ENCODE results near the gene PPP1CB.

The PPP1CB gene

DNA sequence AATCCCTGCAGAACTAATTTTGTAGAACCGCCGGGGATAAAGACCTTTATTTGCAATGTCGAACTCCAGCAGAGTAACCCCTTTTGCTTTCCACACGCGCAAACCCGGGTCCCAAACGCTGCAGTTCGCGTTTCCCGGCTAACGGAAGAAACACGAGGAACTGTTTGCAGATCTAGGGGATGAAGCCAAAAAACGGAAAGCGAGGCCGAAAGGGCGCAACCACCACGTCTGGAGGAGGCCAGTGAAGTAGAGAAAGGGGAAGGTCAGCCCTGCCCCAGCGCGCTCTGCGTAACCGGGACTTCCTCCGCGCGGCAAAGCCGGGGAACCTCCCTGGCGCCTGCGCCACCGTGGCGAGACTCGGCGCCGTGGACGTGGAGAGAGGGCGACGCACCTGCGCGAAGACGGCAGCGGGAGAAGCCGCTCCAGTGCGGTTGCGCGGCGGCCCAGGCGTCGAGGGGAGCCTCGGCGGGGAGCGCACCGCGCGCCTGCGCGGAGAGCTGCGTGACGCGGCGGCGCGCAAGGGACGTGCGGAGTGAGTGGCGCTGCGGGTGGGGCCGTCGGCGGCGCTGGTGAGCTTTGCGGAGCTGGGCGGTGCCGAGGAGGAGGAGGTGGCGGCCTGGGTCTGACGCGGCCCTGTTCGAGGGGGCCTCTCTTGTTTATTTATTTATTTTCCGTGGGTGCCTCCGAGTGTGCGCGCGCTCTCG lies at the start of gene PPP1CB:
PPP1CB (plus strand) TSS at position 579 of the 704 bp plus-strand sequence. CDS start 295 bp downstream, outside the sequence.
- peak within 1 kb of the TSS; percentile 92 for H3K4me3 ChIP-seq (ENCODE audit: low read depth, low read length)
- peak; percentile 58 for TF ChIP-seq CTCF (IDR thresholded peaks at IDR 0.05; ENCODE audit: borderline replicate concordance, insufficient read depth, low read depth, low read length)

DNA sequence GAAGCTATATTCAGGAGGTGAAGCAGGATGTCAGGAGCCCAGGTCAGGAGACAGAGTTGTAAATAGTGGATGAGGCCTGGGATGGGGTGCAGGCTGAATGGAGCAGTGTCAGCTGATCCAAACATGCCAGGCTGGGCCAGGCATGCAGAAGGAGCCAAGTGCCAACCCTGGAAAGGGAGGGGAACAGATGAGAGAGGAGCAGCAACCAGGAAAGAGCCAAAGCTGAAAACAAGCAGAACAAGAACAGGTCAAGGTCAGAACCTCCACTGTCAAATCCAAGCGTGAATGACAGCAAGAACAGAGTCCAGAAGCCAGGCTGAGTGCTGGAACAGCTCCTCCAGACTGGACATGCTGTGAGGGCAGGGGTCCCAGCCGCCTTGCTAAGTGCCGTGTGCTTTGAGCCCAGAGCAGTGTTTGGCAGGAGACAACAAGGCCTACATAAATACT lies 49.2 kb upstream of the PPP1CB start:
- TF ChIP-seq CTCF (IDR thresholded peaks at IDR 0.05; ENCODE audit: borderline replicate concordance, insufficient read depth, low read depth, low read length): no peak

DNA sequence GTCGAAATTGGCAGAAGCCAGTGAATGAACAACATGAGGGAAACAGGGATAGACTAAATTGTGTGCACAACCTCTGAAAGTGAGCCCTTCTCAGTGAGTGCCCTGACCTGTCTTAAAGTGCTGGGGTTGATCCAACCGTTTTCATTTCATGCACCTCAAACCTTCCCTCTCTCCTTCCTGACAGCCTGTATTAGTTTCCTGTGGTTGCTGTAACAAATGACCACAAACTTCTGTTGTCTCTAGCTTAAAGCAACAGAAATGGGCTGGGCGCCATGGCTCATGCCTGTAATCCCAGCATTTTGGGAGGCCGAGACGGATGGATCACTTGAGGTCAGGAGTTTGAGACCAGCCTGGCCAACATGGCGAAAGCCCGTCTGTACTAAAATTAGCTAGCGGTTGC lies 48.8 kb upstream of the PPP1CB start:
- H3K4me3 ChIP-seq (ENCODE audit: low read depth, low read length): no peak overlapping the region
- no peak for TF ChIP-seq CTCF (IDR thresholded peaks at IDR 0.05; ENCODE audit: borderline replicate concordance, insufficient read depth, low read depth, low read length)

More for the DNA sequence above, 49.2 kb upstream of the PPP1CB start:
- no peak overlapping the region for H3K4me3 ChIP-seq (ENCODE audit: low read depth, low read length)

DNA sequence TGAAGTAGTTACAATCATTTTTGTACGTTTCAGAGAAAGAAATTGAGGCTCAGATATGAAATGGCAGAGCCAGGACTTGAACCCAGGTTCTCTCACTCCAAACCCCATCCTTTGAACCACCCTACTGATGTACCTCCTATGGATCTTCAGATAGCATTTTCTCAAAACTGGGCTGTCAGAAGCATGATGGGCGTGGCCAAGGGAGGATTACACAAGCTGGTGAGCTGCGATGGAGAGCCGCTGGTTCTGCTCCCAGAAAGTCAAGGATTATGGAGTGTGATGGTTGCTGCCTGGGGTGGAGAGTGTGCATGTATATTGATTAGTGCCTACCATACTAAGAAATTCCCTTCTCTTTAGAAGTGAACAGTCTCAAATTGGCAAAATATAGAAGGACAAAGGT lies 47.0 kb upstream of the PPP1CB start:
- H3K4me3 ChIP-seq (ENCODE audit: low read depth, low read length): no peak overlapping the region
- no peak for TF ChIP-seq CTCF (IDR thresholded peaks at IDR 0.05; ENCODE audit: borderline replicate concordance, insufficient read depth, low read depth, low read length)

DNA sequence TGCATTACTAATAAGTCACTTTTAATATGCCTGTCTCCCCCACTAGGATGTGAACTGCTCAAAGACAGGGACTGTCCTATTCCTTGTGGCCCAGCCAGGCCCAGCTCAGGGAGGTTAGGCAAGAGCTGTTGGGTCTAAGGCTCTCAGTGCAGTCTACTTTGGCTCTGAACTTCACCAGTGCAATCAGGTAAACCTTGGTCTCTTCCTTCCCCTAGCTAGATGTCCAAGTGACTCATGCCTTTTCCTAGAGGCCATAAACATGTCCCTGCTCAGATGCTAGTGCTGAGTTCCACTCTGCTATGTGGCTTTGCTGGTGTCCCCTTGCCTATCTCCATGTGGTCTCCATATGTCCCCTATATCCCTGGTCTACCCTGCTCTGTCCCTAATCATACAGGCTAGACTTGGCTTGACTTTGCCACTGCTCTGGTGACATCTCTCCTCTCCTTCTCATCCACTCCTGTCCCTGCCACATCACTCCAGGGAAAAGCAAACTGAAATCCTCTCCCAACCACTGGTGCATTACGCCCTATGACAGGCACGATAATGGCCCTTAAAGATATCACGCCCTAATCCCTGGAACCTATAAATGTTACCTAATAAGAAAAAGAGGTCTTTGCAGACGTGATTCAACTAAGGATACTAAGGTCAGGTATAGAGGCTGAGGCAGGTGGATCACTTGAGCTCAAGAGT lies 45.7 kb upstream of the PPP1CB start:
- no peak for TF ChIP-seq CTCF (IDR thresholded peaks at IDR 0.05; ENCODE audit: borderline replicate concordance, insufficient read depth, low read depth, low read length)
- H3K4me3 ChIP-seq (ENCODE audit: low read depth, low read length): no peak overlapping the region

- TF ChIP-seq CTCF (IDR thresholded peaks at IDR 0.05; ENCODE audit: borderline replicate concordance, insufficient read depth, low read depth, low read length): no peak
- no peak overlapping the region for H3K4me3 ChIP-seq (ENCODE audit: low read depth, low read length)
These were observed 44.0 kb upstream of the PPP1CB start for GRCh38 chr2:28707592-28707991.

DNA sequence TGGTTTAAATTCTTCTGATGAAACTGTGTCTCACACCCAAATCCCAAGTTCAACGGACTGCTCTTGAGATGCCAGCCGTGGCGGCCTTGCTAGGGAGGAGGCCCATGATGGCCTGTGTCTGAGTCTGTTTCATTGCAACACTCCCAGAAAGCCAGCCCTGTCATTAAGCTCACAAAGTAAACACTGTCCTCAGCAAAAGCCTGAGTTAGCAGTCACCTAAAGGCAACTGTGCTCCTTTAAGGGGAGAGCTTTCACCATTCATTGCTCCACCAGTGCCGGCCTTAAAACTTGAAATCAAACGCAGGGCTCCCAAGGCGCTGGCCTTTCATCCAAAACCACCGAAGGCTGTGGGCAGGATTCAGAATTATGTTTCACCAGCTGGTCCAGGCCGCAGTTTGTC lies 42.5 kb upstream of the PPP1CB start:
- no peak overlapping the region for H3K4me3 ChIP-seq (ENCODE audit: low read depth, low read length)

More for the DNA sequence above, 42.5 kb upstream of the PPP1CB start:
- no peak for TF ChIP-seq CTCF (IDR thresholded peaks at IDR 0.05; ENCODE audit: borderline replicate concordance, insufficient read depth, low read depth, low read length)
